ENCODE measurements around the gene SCRT2. TPM values are rescaled to one million over a fixed set of nuclear protein-coding genes. Genes with fewer than 3 reads are reported as not detected.

The SCRT2 gene
- total RNA-seq, 1 donor = not detected

GRCh38 chr20:638579-638978 is 37.0 kb downstream of the SCRT2 start:
- no peaks in the 10 kb centered on the region for H3K79me2 ChIP-seq (ENCODE audit: insufficient read depth, low read length)
- no peak for DNase-seq (ENCODE audit: insufficient read length, low spot score, missing footprints)
- H3K27ac ChIP-seq (ENCODE audit: low read depth, low read length) = no peak overlapping the region
- H3K4me3 ChIP-seq (ENCODE audit: insufficient read depth, low read length) = no peak overlapping the region
- peaks cover 3% of the 10 kb centered on the region for H4K20me1 ChIP-seq (ENCODE audit: insufficient read depth, low read length)
- no peak overlapping the region for H2AFZ ChIP-seq (ENCODE audit: low read length)
- H3K36me3 ChIP-seq (ENCODE audit: insufficient read depth, low read length) = no peaks in the 10 kb centered on the region
- H3K27me3 ChIP-seq (ENCODE audit: insufficient read depth, low read length) = peaks cover 11% of the 10 kb centered on the region
- H3K4me2 ChIP-seq (ENCODE audit: insufficient read depth, low read length) = no peak overlapping the region
- H3K4me1 ChIP-seq (ENCODE audit: insufficient read depth, low read length) = no peaks in the 10 kb centered on the region
- no peak for TF ChIP-seq CTCF (IDR thresholded peaks at IDR 0.05; ENCODE audit: extremely low read depth, low read depth, low read length)
- H3K9me3 ChIP-seq (ENCODE audit: low read depth, low read length) = no peaks in the 10 kb centered on the region

GRCh38 chr20:637559-637958 is 38.0 kb downstream of the SCRT2 start:
- Histone ChIP-seq H4K20me1 (ENCODE audit: insufficient read depth, low read length) (no peaks in the 10 kb centered on the region), H3K4me2 (ENCODE audit: insufficient read depth, low read length) (no peak overlapping the region), H2AFZ (ENCODE audit: low read length) (no peak overlapping the region), H3K27me3 (ENCODE audit: insufficient read depth, low read length) (peaks cover 15% of the 10 kb centered on the region), H3K36me3 (ENCODE audit: insufficient read depth, low read length) (no peaks in the 10 kb centered on the region), H3K27ac (ENCODE audit: low read depth, low read length) (no peak overlapping the region), H3K4me1 (ENCODE audit: insufficient read depth, low read length) (no peaks in the 10 kb centered on the region), H3K79me2 (ENCODE audit: insufficient read depth, low read length) (no peaks in the 10 kb centered on the region), H3K9me3 (ENCODE audit: low read depth, low read length) (no peaks in the 10 kb centered on the region), H3K4me3 (ENCODE audit: insufficient read depth, low read length) (no peak overlapping the region)
- no peak for TF ChIP-seq CTCF (IDR thresholded peaks at IDR 0.05; ENCODE audit: extremely low read depth, low read depth, low read length)
- DNase-seq (ENCODE audit: insufficient read length, low spot score, missing footprints) = no peak

GRCh38 chr20:635893-636338 is 39.7 kb downstream of the SCRT2 start:
- no peak for TF ChIP-seq CTCF (IDR thresholded peaks at IDR 0.05; ENCODE audit: extremely low read depth, low read depth, low read length)
- no peak for DNase-seq (ENCODE audit: insufficient read length, low spot score, missing footprints)
- H3K9me3 ChIP-seq (ENCODE audit: low read depth, low read length) = no peaks in the 10 kb centered on the region
- no peaks in the 10 kb centered on the region for H4K20me1 ChIP-seq (ENCODE audit: insufficient read depth, low read length)
- H3K4me1 ChIP-seq (ENCODE audit: insufficient read depth, low read length) = no peaks in the 10 kb centered on the region
- H3K27me3 ChIP-seq (ENCODE audit: insufficient read depth, low read length) = peaks cover 15% of the 10 kb centered on the region
- H3K79me2 ChIP-seq (ENCODE audit: insufficient read depth, low read length) = no peaks in the 10 kb centered on the region
- H3K4me3 ChIP-seq (ENCODE audit: insufficient read depth, low read length) = no peak overlapping the region
- H2AFZ ChIP-seq (ENCODE audit: low read length) = no peak overlapping the region
- H3K27ac ChIP-seq (ENCODE audit: low read depth, low read length) = no peak overlapping the region
- H3K36me3 ChIP-seq (ENCODE audit: insufficient read depth, low read length) = no peaks in the 10 kb centered on the region
- no peak overlapping the region for H3K4me2 ChIP-seq (ENCODE audit: insufficient read depth, low read length)

- no peak for TF ChIP-seq CTCF (IDR thresholded peaks at IDR 0.05; ENCODE audit: extremely low read depth, low read depth, low read length)
- Histone ChIP-seq H4K20me1 (ENCODE audit: insufficient read depth, low read length) (no peaks in the 10 kb centered on the region), H2AFZ (ENCODE audit: low read length) (no peak overlapping the region), H3K4me1 (ENCODE audit: insufficient read depth, low read length) (no peaks in the 10 kb centered on the region), H3K36me3 (ENCODE audit: insufficient read depth, low read length) (no peaks in the 10 kb centered on the region), H3K4me3 (ENCODE audit: insufficient read depth, low read length) (no peak overlapping the region), H3K79me2 (ENCODE audit: insufficient read depth, low read length) (no peaks in the 10 kb centered on the region), H3K4me2 (ENCODE audit: insufficient read depth, low read length) (no peak overlapping the region), H3K27ac (ENCODE audit: low read depth, low read length) (no peak overlapping the region), H3K27me3 (ENCODE audit: insufficient read depth, low read length) (peaks cover 15% of the 10 kb centered on the region), H3K9me3 (ENCODE audit: low read depth, low read length) (no peaks in the 10 kb centered on the region)
- no peak for DNase-seq (ENCODE audit: insufficient read length, low spot score, missing footprints)
These were observed 40.3 kb downstream of the SCRT2 start for GRCh38 chr20:635028-635892.

All from osteoblast (primary cell).